BJ (cell line): ENCODE results near the gene DIP2C. TPM values are rescaled to one million over a fixed set of nuclear protein-coding genes. Genes with fewer than 3 reads are reported as not detected.

Experiments
- CTCF ChIA-PET: fragments of 350-600 bp; formaldehyde crosslinking; extraction: SDS; loops from one replicate; lab custom pipeline; 2021; ENCODE audit warnings: antibody characterized with exemption, inconsistent platforms; lab: Yijun Ruan, JAX
- POLR2A ChIA-PET: fragments of 300-600 bp; sonication (Branson Sonifier 250); formaldehyde crosslinking; extraction: SDS; loops from one replicate; lab custom pipeline; 2021; ENCODE audit warnings: antibody characterized with exemption; lab: Charles Lee
- DNase-seq: peaks from one replicate; pipeline ENCODE4 v3.0.0-alpha.2; 2011; ENCODE audit warnings: low read depth
- H3K27me3 ChIP-seq: 2 replicates; pipeline ENCODE4 v1.6.0; 2011; ENCODE audit warnings: low read length; ENCODE audit not compliant: control insufficient read depth, insufficient read depth
- H3K36me3 ChIP-seq: 2 replicates; pipeline ENCODE4 v1.5.1; 2011; ENCODE audit warnings: low read length; ENCODE audit not compliant: control insufficient read depth, insufficient read depth
- H3K4me3 ChIP-seq: 2 replicates; pipeline ENCODE4 v1.5.1; 2011; ENCODE audit warnings: low read depth, mild to moderate bottlenecking, control low read depth, low read length
- CTCF ChIP-seq: IDR thresholded peaks from 2 replicates; pipeline ENCODE4 v1.5.1; 2011; ENCODE audit warnings: low read depth, mild to moderate bottlenecking, control low read depth, inconsistent platforms, low read length, moderate library complexity; ENCODE audit not compliant: insufficient read depth
- polyA plus RNA-seq: library from polyadenylated mRNA; depleted of rRNA; stranded (reverse); fragments of >200 nt; gene quantifications from 2 replicates; pipeline ENCODE4 v1.2.3, GENCODE V29; 2011

Gene DIP2C
- polyA plus RNA-seq, 1 experiment, result 9.3 TPM

- TF ChIP-seq CTCF, result no peak
- POLR2A ChIA-PET, result no interaction called here
- Histone ChIP-seq H3K4me3 (peak overlapping the region; percentile 48), H3K27me3 (no peaks in the 10 kb centered on the region), H3K36me3 (no peaks in the 10 kb centered on the region)
- DNase-seq, result no peak
- CTCF ChIA-PET, result no interaction called here
Observed at GRCh38 chr10:690372-691161, 1.1 kb upstream of the DIP2C start.

GRCh38 chr10:689121-689451 lies 382 bp downstream of the DIP2C start:
- no peak for TF ChIP-seq CTCF
- H3K4me3 ChIP-seq, result peak overlapping the region; percentile 86
- H3K36me3 ChIP-seq, result no peaks in the 10 kb centered on the region
- POLR2A ChIA-PET, result no interaction called here
- no peaks in the 10 kb centered on the region for H3K27me3 ChIP-seq
- no peak for DNase-seq
- CTCF ChIA-PET, result no interaction called here

- Histone ChIP-seq H3K27me3 (no peaks in the 10 kb centered on the region), H3K36me3 (no peaks in the 10 kb centered on the region), H3K4me3 (peak overlapping the region; percentile 86)
- POLR2A ChIA-PET, result no interaction called here
- CTCF ChIA-PET, result interaction anchor here (1.2 kb wide), 1 partner anchor 177 kb away, joined by 5 read pairs; no protein-coding TSS in a partner anchor
- TF ChIP-seq CTCF, result no peak
- no peak for DNase-seq
Observed at GRCh38 chr10:688312-689120, 952 bp downstream of the DIP2C start.

GRCh38 chr10:687583-688311 lies 1.7 kb downstream of the DIP2C start:
- Histone ChIP-seq H3K36me3 (no peaks in the 10 kb centered on the region), H3K27me3 (no peaks in the 10 kb centered on the region), H3K4me3 (peak overlapping the region; percentile 86)
- no peak for TF ChIP-seq CTCF
- ChIA-PET CTCF (interaction anchor here (1.2 kb wide), 1 partner anchor 176 kb away, joined by 5 read pairs; no protein-coding TSS in a partner anchor), POLR2A (no interaction called here)
- no peak for DNase-seq
